SK-N-SH (cell line): ENCODE results near the gene SLC6A9.

ENCODE experiments used
- EP300 ChIP-seq, 2 experiments: IDR thresholded peaks; 2 replicates each; pipeline versions ENCODE4 v1.4.0 to v1.6.1; 2012; ENCODE audit warnings: borderline replicate concordance in 1 of 2, low read depth in 1 of 2, low read length in 1 of 2
- FOXM1 ChIP-seq: IDR thresholded peaks from 2 replicates; pipeline ENCODE4 v1.4.0; 2012; ENCODE audit warnings: low read depth, mild to moderate bottlenecking
- GABPA ChIP-seq: IDR thresholded peaks from 2 replicates; pipeline ENCODE4 v1.4.0; 2012; ENCODE audit warnings: low read depth, mild to moderate bottlenecking
- TF ChIP-seq, protein P1 (sequence below): IDR thresholded peaks from 2 replicates; pipeline ENCODE4; 2012

DNA sequence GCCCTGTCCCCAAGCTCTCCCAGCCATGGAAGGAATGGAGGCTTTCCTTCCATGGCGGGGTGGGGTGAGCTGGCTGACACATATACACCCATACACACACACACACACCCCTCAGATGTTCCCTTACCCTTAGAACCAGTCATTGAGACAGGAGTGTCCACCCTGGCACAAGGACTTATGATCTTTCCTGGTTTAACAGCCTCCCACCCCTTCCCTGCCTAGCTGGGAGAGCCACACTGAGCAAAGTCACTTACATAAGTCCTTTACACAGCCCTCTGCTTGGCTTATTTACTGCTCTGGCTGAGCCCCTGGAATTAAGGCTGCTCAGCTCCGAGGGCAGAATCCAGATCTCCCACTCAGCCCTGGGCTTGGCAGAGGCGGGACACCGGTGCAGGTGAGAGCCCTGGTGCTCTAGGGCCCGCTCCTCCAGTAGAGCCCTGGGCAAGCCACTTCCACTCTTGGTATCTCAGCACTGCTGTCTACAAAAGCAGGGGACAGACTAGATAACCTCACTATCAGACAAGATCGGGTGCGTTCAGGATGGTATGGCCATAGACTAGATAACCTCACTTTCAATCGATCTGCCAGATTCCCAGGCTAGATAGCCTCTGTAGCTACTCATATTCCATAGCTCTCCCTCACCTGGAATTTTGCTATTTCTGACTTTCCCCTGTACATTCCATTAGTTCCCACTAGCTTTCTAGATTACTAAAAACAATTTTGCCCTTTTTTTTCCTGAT is 16.7 kb downstream of the SLC6A9 start:
- TF ChIP-seq FOXM1 (no peak), GABPA (no peak), EP300 (IDR thresholded peaks at IDR 0.05; ENCODE audit: borderline replicate concordance in 1 of 2, low read depth in 1 of 2, low read length in 1 of 2) (no peak)
- TF ChIP-seq, protein P1, sequence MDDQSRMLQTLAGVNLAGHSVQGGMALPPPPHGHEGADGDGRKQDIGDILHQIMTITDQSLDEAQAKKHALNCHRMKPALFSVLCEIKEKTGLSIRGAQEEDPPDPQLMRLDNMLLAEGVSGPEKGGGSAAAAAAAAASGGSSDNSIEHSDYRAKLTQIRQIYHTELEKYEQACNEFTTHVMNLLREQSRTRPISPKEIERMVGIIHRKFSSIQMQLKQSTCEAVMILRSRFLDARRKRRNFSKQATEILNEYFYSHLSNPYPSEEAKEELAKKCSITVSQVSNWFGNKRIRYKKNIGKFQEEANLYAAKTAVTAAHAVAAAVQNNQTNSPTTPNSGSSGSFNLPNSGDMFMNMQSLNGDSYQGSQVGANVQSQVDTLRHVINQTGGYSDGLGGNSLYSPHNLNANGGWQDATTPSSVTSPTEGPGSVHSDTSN: no peak
